Parathyroid adenoma (tissue), 2 donors: ENCODE data around the gene TECRL.

Experiments used
- H2AFZ ChIP-seq: fragments of 300-600 bp; sonication (generic); one replicate; pipeline ENCODE4 v1.7.0; 2017; ENCODE audit warnings: antibody characterized with exemption, mild to moderate bottlenecking
- H3K27ac ChIP-seq: fragments of 300-600 bp; sonication (generic); one replicate; pipeline ENCODE4 v1.7.0; 2017
- H3K27me3 ChIP-seq: fragments of 300-600 bp; sonication (generic); one replicate; pipeline ENCODE4 v1.7.0; 2017; ENCODE audit warnings: low read length; ENCODE audit not compliant: control insufficient read depth, insufficient read depth
- H3K36me3 ChIP-seq: fragments of 300-600 bp; sonication (generic); one replicate; pipeline ENCODE4 v1.7.0; 2017; ENCODE audit warnings: low read length; ENCODE audit not compliant: control insufficient read depth, insufficient read depth
- H3K4me1 ChIP-seq: fragments of 300-600 bp; sonication (generic); one replicate; pipeline ENCODE4 v1.7.0; 2017; ENCODE audit warnings: control low read depth
- H3K4me2 ChIP-seq: fragments of 300-600 bp; sonication (generic); one replicate; pipeline ENCODE4 v1.7.0; 2017; ENCODE audit warnings: low read length
- H3K4me3 ChIP-seq: fragments of 300-600 bp; sonication (generic); one replicate; pipeline ENCODE4 v1.7.0; 2017; ENCODE audit warnings: low read depth, low read length
- H3K79me2 ChIP-seq: fragments of 300-600 bp; sonication (generic); one replicate; pipeline ENCODE4 v1.7.0; 2017; ENCODE audit warnings: control low read depth
- H3K9ac ChIP-seq: fragments of 300-600 bp; sonication (generic); one replicate; pipeline ENCODE4 v1.7.0; 2017; ENCODE audit warnings: mild to moderate bottlenecking
- H3K9me3 ChIP-seq: fragments of 300-600 bp; sonication (generic); one replicate; pipeline ENCODE4 v1.7.0; 2017; ENCODE audit warnings: low read length; ENCODE audit not compliant: control insufficient read depth
- CTCF ChIP-seq: fragments of 300-600 bp; sonication (generic); IDR thresholded peaks from one replicate; pipeline ENCODE4 v1.7.0; 2017; ENCODE audit warnings: antibody characterized with exemption, mild to moderate bottlenecking
- donor health status: primary hyperparathyroidism.

The TECRL gene

GRCh38 chr4:64409300-64409699 is at the start of gene TECRL:
TECRL (minus strand) TSS chr4:64409450; CDS start chr4:64409351, 99 bp downstream.
- Histone ChIP-seq H3K79me2 (no peaks in the 10 kb centered on the region), H3K9me3 (no peaks in the 10 kb centered on the region), H3K36me3 (no peaks in the 10 kb centered on the region), H3K4me1 (no peaks in the 10 kb centered on the region), H3K9ac (no peak within 1 kb of the TSS), H3K27me3 (no peaks in the 10 kb centered on the region), H3K4me3 (no peak within 1 kb of the TSS), H3K27ac (no peak within 1 kb of the TSS), H3K4me2 (no peak within 1 kb of the TSS), H2AFZ (no peak within 1 kb of the TSS)
- no peak for TF ChIP-seq CTCF

DNA sequence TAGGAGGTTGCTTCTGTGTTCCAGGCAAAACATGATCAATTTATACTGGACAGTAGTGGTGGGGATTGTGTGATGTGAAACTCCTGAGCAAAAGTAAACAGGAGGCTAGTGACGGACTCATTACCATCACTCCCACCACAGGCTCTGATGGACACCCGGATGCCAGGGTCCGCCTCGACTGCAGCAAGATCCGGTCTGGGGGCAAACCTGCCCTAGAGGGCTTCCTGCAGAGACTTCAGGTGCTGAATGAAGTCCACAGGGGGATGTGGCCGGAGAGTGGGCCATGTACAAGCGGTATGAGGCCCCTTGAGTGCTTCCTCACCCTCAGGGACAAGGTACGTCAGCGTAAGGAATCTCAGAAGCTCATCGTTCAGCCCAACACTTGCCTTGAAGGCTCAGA is 23.4 kb upstream of the TECRL start:
- no peak overlapping the region for H3K27ac ChIP-seq
- no peak overlapping the region for H3K4me3 ChIP-seq
- H3K9ac ChIP-seq, result no peak overlapping the region
- no peaks in the 10 kb centered on the region for H3K27me3 ChIP-seq
- H3K36me3 ChIP-seq, result no peaks in the 10 kb centered on the region
- no peaks in the 10 kb centered on the region for H3K4me1 ChIP-seq
- no peak overlapping the region for H2AFZ ChIP-seq
- no peaks in the 10 kb centered on the region for H3K79me2 ChIP-seq
- no peak overlapping the region for H3K4me2 ChIP-seq
- no peaks in the 10 kb centered on the region for H3K9me3 ChIP-seq
- TF ChIP-seq CTCF, result no peak

DNA sequence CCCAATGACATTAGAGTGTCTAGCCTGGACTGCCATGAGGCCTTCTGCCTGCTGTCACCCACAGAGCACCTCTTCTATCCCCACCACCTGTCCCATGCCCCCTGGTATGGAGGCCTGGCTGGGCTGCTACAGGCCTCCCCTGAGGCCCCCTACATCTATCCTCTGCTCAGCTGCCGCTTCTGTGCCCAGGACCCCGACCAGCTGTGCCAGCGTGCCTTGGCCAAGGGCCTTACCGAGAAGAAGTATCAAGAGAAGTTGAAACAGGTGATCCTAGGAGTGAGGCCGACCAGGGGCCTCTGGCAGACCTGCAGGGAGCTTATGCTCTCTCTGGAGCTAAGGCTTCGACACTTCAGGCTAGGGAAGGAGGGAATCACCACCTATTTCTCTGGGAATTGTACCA is 21.7 kb upstream of the TECRL start:
- H3K27me3 ChIP-seq, result no peaks in the 10 kb centered on the region
- H3K4me1 ChIP-seq, result no peaks in the 10 kb centered on the region
- TF ChIP-seq CTCF, result no peak
- H3K4me2 ChIP-seq, result no peak overlapping the region
- no peaks in the 10 kb centered on the region for H3K36me3 ChIP-seq
- H3K9ac ChIP-seq, result no peak overlapping the region
- H3K4me3 ChIP-seq, result no peak overlapping the region
- no peak overlapping the region for H2AFZ ChIP-seq
- H3K9me3 ChIP-seq, result no peaks in the 10 kb centered on the region
- H3K79me2 ChIP-seq, result no peaks in the 10 kb centered on the region
- no peak overlapping the region for H3K27ac ChIP-seq

GRCh38 chr4:64417974-64418373 is 8.7 kb upstream of the TECRL start:
- Histone ChIP-seq H3K79me2 (no peaks in the 10 kb centered on the region), H2AFZ (no peak overlapping the region), H3K27ac (no peak overlapping the region), H3K36me3 (no peaks in the 10 kb centered on the region), H3K4me3 (no peak overlapping the region), H3K27me3 (no peaks in the 10 kb centered on the region), H3K4me2 (no peak overlapping the region), H3K4me1 (no peaks in the 10 kb centered on the region), H3K9ac (no peak overlapping the region), H3K9me3 (no peaks in the 10 kb centered on the region)
- no peak for TF ChIP-seq CTCF

- no peak overlapping the region for H2AFZ ChIP-seq
- H3K9ac ChIP-seq, result no peak overlapping the region
Observed at GRCh38 chr4:64407000-64407399, 2.2 kb downstream of the TECRL start.

More at GRCh38 chr4:64407000-64407399, 2.2 kb downstream of the TECRL start:
- Histone ChIP-seq H3K4me2 (no peak overlapping the region), H3K79me2 (no peaks in the 10 kb centered on the region), H3K9me3 (no peaks in the 10 kb centered on the region), H3K4me1 (no peaks in the 10 kb centered on the region), H3K27ac (no peak overlapping the region), H3K4me3 (no peak overlapping the region), H3K36me3 (no peaks in the 10 kb centered on the region), H3K27me3 (no peaks in the 10 kb centered on the region)
- no peak for TF ChIP-seq CTCF
